Keratinocyte (primary cell): ENCODE measurements around the gene OLFML1. TPM values are rescaled to one million over a fixed set of nuclear protein-coding genes. Genes with fewer than 3 reads are reported as not detected.
A peak's percentile ranks its signal among the peaks of the same experiment; 100 is the strongest.

ENCODE experiments used
- DNase-seq: peaks from one replicate; pipeline ENCODE4 v3.0.0-alpha.2; 2011; ENCODE audit warnings: low read depth, missing footprints, low spot score
- FAIRE-seq: peaks from 2 replicates; lab custom pipeline; 2011; peaks lifted over from hg19 to GRCh38; lab: Jason Lieb, UNC
- H2AFZ ChIP-seq: 2 replicates; pipeline ENCODE4 v1.6.0; 2012; ENCODE audit warnings: low read length, control low read depth, inconsistent platforms; ENCODE audit not compliant: control insufficient read depth
- H3K27ac ChIP-seq: 2 replicates; pipeline ENCODE4 v1.5.1; 2011; ENCODE audit warnings: low read length; ENCODE audit not compliant: control insufficient read depth, insufficient read depth
- H3K27me3 ChIP-seq: 3 replicates; pipeline ENCODE4 v1.6.0; 2011; ENCODE audit warnings: low read length; ENCODE audit not compliant: control insufficient read depth, insufficient read depth; ENCODE audit errors: extremely low read depth
- H3K36me3 ChIP-seq, 2 experiments: 2 replicates in 1 of 2; 3 replicates in 1 of 2; pipeline ENCODE4 v1.5.1; 2011; ENCODE audit warnings: low read length in 2 of 2, mild to moderate bottlenecking in 1 of 2; ENCODE audit not compliant: control insufficient read depth in 2 of 2, insufficient read depth in 2 of 2; ENCODE audit errors: extremely low read depth in 1 of 2
- H3K4me1 ChIP-seq: 3 replicates; pipeline ENCODE4 v1.5.1; 2011; ENCODE audit warnings: low read length; ENCODE audit not compliant: control insufficient read depth, insufficient read depth; ENCODE audit errors: extremely low read depth
- H3K4me2 ChIP-seq: 3 replicates; pipeline ENCODE4 v1.6.0; 2011; ENCODE audit warnings: low read depth, low read length; ENCODE audit not compliant: control insufficient read depth, insufficient read depth; ENCODE audit errors: extremely low read depth
- H3K4me3 ChIP-seq, 3 experiments: fragments of 200-600 bp in 1 of 3; sonication (generic) in 1 of 3; 2 replicates in 2 of 3; 3 replicates in 1 of 3; pipeline ENCODE4 v1.5.1; 2011 to 2016; ENCODE audit warnings: low read length in 3 of 3, mild to moderate bottlenecking in 3 of 3, control low read depth in 2 of 3, inconsistent platforms in 1 of 3, low read depth in 1 of 3, mixed read lengths in 1 of 3, mixed run types in 1 of 3, moderate library complexity in 1 of 3; ENCODE audit not compliant: control insufficient read depth in 2 of 3, insufficient read depth in 2 of 3; ENCODE audit errors: extremely low read depth in 1 of 3
- H3K79me2 ChIP-seq: 2 replicates; pipeline ENCODE4 v1.6.0; 2012; ENCODE audit warnings: low read length; ENCODE audit not compliant: control insufficient read depth, insufficient read depth
- H3K9ac ChIP-seq: 3 replicates; pipeline ENCODE4 v1.6.0; 2011; ENCODE audit warnings: low read length; ENCODE audit not compliant: control insufficient read depth, insufficient read depth; ENCODE audit errors: extremely low read depth
- H3K9me1 ChIP-seq: 3 replicates; pipeline ENCODE4 v1.6.0; 2011; ENCODE audit warnings: low read length; ENCODE audit not compliant: control insufficient read depth, insufficient read depth; ENCODE audit errors: extremely low read depth
- H3K9me3 ChIP-seq: 2 replicates; pipeline ENCODE4 v1.5.1; 2012; ENCODE audit warnings: low read depth, low read length; ENCODE audit not compliant: control insufficient read depth
- H4K20me1 ChIP-seq: 3 replicates; pipeline ENCODE4 v1.6.0; 2011; ENCODE audit warnings: low read length; ENCODE audit not compliant: control insufficient read depth, insufficient read depth; ENCODE audit errors: extremely low read depth
- EZH2 ChIP-seq: IDR thresholded peaks from one replicate; pipeline ENCODE4 v1.6.1; 2012; ENCODE audit warnings: inconsistent platforms, mild to moderate bottlenecking, low read length, moderate library complexity
- dilution Hi-C: fragments of 300-500 bp; cut with MboI; formaldehyde crosslinking; loops from one replicate; pipeline ENCODE4 v1.7.0; 2020; ENCODE audit warnings: low sequenced_read_pairs; ENCODE audit not compliant: extremely low pct_ligation_motif_present
- polyA plus RNA-seq, 5 experiments: library from polyadenylated mRNA; depleted of rRNA in 3 of 5; stranded (reverse) in 3 of 5; stranded (forward) in 1 of 5; unstranded in 1 of 5; fragments of >200 nt; gene quantifications; 1 replicate in 1 of 5; 2 replicates in 3 of 5; 3 replicates in 1 of 5; pipeline versions ENCODE4 v1.2.1 to v1.2.3, GENCODE V29; 2011 to 2012; ENCODE audit warnings: missing spikeins in 2 of 5, low read depth in 1 of 5, low replicate concordance in 1 of 5
- TF ChIP-seq, protein P1 (sequence below), 3 experiments: IDR thresholded peaks in 1 of 3; conservative IDR thresholded peaks in 1 of 3; optimal IDR thresholded peaks in 1 of 3; 2 replicates in 2 of 3; 3 replicates in 1 of 3; pipeline versions ENCODE3 to v1.5.1; 2011; ENCODE audit warnings: low read length in 3 of 3, mild to moderate bottlenecking in 3 of 3, moderate library complexity in 2 of 3, control low read depth in 1 of 3, inconsistent platforms in 1 of 3; ENCODE audit not compliant: insufficient read depth in 2 of 3; ENCODE audit errors: extremely low read depth in 1 of 3

The OLFML1 gene
- polyA plus RNA-seq, 1 donor (not counting 4 experiments of a cell fraction or from before 2014, with no cell fraction given): not detected

DNA sequence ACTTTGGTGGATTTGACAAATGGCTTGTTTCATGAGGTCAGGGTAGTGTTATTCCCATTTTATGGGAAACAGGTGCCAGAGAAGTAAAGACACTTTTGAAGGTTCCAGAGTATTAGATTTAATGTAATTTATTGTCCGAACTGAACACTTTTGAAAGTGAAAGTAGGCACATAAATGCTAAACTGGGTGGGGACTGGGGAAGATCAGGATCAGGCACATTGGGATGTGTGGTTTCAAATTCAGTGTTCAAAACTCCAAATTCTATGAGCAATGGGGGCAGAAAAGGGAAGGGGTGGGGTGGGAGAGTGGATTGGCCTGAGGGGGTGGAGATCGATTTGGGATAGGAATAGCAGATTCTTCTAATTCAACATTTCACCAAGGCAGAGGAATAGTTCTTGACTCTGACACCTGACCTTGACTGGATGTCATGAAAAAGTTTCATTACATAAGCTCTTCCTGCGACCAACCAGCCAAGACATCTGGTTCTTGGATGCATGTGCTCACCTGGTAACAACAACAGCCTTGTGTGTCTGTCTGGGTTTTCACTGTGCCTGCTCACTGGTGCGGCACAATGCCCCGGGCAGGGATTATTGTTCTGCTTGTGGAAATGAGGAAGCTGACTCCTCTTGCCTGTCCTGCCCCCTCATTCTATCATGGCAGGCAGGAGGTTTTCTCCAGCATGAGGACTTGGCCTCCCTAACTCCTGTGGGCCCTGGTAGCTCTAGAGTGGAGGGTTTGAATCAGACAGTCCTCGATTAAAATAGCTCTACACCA lies 39.3 kb downstream of the OLFML1 start:
- peak; percentile 58 for DNase-seq
- dilution Hi-C loops: no loop called here

DNA sequence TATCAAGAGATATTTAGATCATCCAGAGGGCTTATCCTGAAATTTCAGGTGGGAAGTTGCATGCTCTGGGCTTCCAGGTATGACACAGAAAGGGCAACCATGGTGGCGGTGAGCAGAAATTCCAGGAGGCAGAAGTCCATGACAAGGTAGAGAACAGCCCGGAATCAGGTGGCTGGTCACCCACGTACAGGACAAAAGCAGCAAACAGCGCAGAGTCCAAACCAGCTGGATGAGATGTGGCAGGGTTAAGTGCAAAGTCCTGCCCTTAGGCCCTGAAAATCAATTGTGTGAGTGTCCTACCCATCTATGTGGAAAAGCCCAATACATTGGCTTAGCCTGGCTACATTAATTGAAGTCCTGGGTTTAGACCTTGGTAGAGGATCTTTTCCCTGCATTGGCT lies 40.1 kb downstream of the OLFML1 start:
- FAIRE-seq: no peak
- no peak overlapping the region for H3K27ac ChIP-seq
- dilution Hi-C loops: no loop called here

More for the DNA sequence above, 39.3 kb downstream of the OLFML1 start:
- FAIRE-seq: peak; percentile 85
- TF ChIP-seq EZH2: no peak
- TF ChIP-seq, protein P1, sequence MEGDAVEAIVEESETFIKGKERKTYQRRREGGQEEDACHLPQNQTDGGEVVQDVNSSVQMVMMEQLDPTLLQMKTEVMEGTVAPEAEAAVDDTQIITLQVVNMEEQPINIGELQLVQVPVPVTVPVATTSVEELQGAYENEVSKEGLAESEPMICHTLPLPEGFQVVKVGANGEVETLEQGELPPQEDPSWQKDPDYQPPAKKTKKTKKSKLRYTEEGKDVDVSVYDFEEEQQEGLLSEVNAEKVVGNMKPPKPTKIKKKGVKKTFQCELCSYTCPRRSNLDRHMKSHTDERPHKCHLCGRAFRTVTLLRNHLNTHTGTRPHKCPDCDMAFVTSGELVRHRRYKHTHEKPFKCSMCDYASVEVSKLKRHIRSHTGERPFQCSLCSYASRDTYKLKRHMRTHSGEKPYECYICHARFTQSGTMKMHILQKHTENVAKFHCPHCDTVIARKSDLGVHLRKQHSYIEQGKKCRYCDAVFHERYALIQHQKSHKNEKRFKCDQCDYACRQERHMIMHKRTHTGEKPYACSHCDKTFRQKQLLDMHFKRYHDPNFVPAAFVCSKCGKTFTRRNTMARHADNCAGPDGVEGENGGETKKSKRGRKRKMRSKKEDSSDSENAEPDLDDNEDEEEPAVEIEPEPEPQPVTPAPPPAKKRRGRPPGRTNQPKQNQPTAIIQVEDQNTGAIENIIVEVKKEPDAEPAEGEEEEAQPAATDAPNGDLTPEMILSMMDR (optimal IDR thresholded peaks at IDR 0.05 in 1 of 3, IDR thresholded peaks at IDR 0.05 in 1 of 3, conservative IDR thresholded peaks at IDR 0.05 in 1 of 3; ENCODE audit: extremely low read depth in 1 of 3, insufficient read depth in 2 of 3, low read length in 3 of 3): no peak
- no peaks in the 10 kb centered on the region for H3K9me1 ChIP-seq
- H3K4me1 ChIP-seq: peaks cover 8% of the 10 kb centered on the region
- H4K20me1 ChIP-seq: no peaks in the 10 kb centered on the region
- no peaks in the 10 kb centered on the region for H3K36me3 ChIP-seq
- H3K9ac ChIP-seq: no peak overlapping the region
- peak overlapping the region; percentile 18 for H3K4me2 ChIP-seq
- H3K4me3 ChIP-seq: no peak overlapping the region
- no peaks in the 10 kb centered on the region for H3K79me2 ChIP-seq
- H2AFZ ChIP-seq: no peak overlapping the region
- no peak overlapping the region for H3K27ac ChIP-seq
- no peaks in the 10 kb centered on the region for H3K9me3 ChIP-seq
- H3K27me3 ChIP-seq: no peaks in the 10 kb centered on the region

More for the DNA sequence above, 40.1 kb downstream of the OLFML1 start:
- no peak for DNase-seq
- peaks cover 8% of the 10 kb centered on the region for H3K4me1 ChIP-seq
- H3K4me2 ChIP-seq: no peak overlapping the region
- no peaks in the 10 kb centered on the region for H4K20me1 ChIP-seq
- H3K27me3 ChIP-seq: no peaks in the 10 kb centered on the region
- H3K9ac ChIP-seq: no peak overlapping the region
- H3K9me1 ChIP-seq: no peaks in the 10 kb centered on the region
- no peaks in the 10 kb centered on the region for H3K9me3 ChIP-seq
- no peak overlapping the region for H3K4me3 ChIP-seq
- H3K36me3 ChIP-seq: no peaks in the 10 kb centered on the region
- TF ChIP-seq, protein P1 (optimal IDR thresholded peaks at IDR 0.05 in 1 of 3, IDR thresholded peaks at IDR 0.05 in 1 of 3, conservative IDR thresholded peaks at IDR 0.05 in 1 of 3; ENCODE audit: extremely low read depth in 1 of 3, insufficient read depth in 2 of 3, low read length in 3 of 3): no peak
- no peak for TF ChIP-seq EZH2
- H3K79me2 ChIP-seq: no peaks in the 10 kb centered on the region
- no peak overlapping the region for H2AFZ ChIP-seq
